Thyroid gland (tissue), 4 donors: ENCODE measurements around the gene PTPRT.

Experiments used
- POLR2A ChIP-seq, 2 donors: fragments of 450-650 bp; IDR thresholded peaks; one replicate each; pipeline ENCODE4 v1.6.1; 2017; ENCODE audit warnings: antibody characterized with exemption in 2 of 2, mild to moderate bottlenecking in 2 of 2, moderate library complexity in 1 of 2
- TF ChIP-seq, protein P1 (sequence below), 6 experiments: fragments of 200-600 bp in 3 of 6; fragments of 450-650 bp in 3 of 6; sonication (generic) in 3 of 6; IDR thresholded peaks; one replicate each; pipeline ENCODE4 v1.5.1; 2016 to 2019; ENCODE audit warnings: antibody characterized with exemption in 6 of 6, mild to moderate bottlenecking in 2 of 6, inconsistent platforms in 1 of 6, moderate library complexity in 1 of 6

DNA sequence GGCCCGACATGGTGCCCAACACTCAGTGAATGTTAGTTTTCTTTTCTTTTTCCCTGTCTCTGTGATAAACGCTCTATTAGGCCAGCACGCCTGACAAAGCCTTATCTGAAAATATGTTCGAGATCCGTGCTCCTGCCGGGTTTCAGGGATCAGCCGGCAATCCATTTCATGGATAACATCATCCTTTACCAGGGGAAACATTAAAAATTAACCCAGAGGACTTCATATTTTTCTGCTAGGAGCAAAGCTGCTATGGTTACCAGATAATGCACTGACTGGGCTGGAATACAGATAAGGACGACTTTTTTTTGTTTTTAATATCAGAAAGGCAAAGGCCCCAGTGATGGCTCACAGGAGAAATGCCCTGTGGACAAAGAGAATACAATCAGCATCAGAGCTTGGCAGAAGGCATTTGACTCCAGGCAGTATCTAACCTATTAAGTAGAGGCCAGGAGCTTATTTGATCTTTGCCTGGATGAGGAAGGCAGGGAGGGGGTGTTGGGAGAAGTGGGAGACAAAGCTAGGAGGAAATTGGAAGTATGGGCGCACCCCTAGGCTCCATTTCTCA lies 1089.5 kb downstream of the PTPRT start:
- TF ChIP-seq POLR2A (IDR thresholded peaks at IDR 0.05): no peak
- TF ChIP-seq, protein P1, sequence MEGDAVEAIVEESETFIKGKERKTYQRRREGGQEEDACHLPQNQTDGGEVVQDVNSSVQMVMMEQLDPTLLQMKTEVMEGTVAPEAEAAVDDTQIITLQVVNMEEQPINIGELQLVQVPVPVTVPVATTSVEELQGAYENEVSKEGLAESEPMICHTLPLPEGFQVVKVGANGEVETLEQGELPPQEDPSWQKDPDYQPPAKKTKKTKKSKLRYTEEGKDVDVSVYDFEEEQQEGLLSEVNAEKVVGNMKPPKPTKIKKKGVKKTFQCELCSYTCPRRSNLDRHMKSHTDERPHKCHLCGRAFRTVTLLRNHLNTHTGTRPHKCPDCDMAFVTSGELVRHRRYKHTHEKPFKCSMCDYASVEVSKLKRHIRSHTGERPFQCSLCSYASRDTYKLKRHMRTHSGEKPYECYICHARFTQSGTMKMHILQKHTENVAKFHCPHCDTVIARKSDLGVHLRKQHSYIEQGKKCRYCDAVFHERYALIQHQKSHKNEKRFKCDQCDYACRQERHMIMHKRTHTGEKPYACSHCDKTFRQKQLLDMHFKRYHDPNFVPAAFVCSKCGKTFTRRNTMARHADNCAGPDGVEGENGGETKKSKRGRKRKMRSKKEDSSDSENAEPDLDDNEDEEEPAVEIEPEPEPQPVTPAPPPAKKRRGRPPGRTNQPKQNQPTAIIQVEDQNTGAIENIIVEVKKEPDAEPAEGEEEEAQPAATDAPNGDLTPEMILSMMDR (IDR thresholded peaks at IDR 0.05): no peak
